ENCODE data around the gene SVEP1. TPM values are rescaled to one million over a fixed set of nuclear protein-coding genes. Genes with fewer than 3 reads are reported as not detected.

SVEP1 gene
- total RNA-seq, 1 donor from 2014 or later, result not detected

GRCh38 chr9:110601098-110601497 is 21.6 kb upstream of the SVEP1 start:
- DNase-seq (ENCODE audit: low spot score), result no peak
- Mint-ChIP-seq H3K27me3 (ENCODE audit: insufficient read depth) (no peaks in the 10 kb centered on the region), H3K4me3 (no peak overlapping the region), H3K9me3 (no peaks in the 10 kb centered on the region), H3K4me1 (ENCODE audit: low read depth) (no peaks in the 10 kb centered on the region), H3K36me3 (ENCODE audit: low read depth) (no peaks in the 10 kb centered on the region), H3K27ac (no peak overlapping the region)
- intact Hi-C loops (cut with micrococcal nuclease), result no loop called here

GRCh38 chr9:110599468-110599867 is 19.9 kb upstream of the SVEP1 start:
- intact Hi-C loops (cut with micrococcal nuclease), result no loop called here
- no peak for DNase-seq (ENCODE audit: low spot score)
- Mint-ChIP-seq H3K36me3 (ENCODE audit: low read depth) (no peaks in the 10 kb centered on the region), H3K9me3 (no peaks in the 10 kb centered on the region), H3K4me1 (ENCODE audit: low read depth) (no peaks in the 10 kb centered on the region), H3K27ac (no peak overlapping the region), H3K4me3 (no peak overlapping the region), H3K27me3 (ENCODE audit: insufficient read depth) (no peaks in the 10 kb centered on the region)

GRCh38 chr9:110592044-110592830 is 12.7 kb upstream of the SVEP1 start:
- Mint-ChIP-seq H3K4me1 (ENCODE audit: low read depth) (no peaks in the 10 kb centered on the region), H3K27ac (no peak overlapping the region), H3K9me3 (no peaks in the 10 kb centered on the region), H3K27me3 (ENCODE audit: insufficient read depth) (no peaks in the 10 kb centered on the region), H3K4me3 (no peak overlapping the region), H3K36me3 (ENCODE audit: low read depth) (no peaks in the 10 kb centered on the region)
- no peak for DNase-seq (ENCODE audit: low spot score)
- intact Hi-C loops (cut with micrococcal nuclease), result no loop called here

- Mint-ChIP-seq H3K9me3 (no peaks in the 10 kb centered on the region), H3K27ac (no peak overlapping the region), H3K27me3 (ENCODE audit: insufficient read depth) (no peaks in the 10 kb centered on the region), H3K36me3 (ENCODE audit: low read depth) (no peaks in the 10 kb centered on the region), H3K4me1 (ENCODE audit: low read depth) (no peaks in the 10 kb centered on the region), H3K4me3 (no peak overlapping the region)
- intact Hi-C loops (cut with micrococcal nuclease), result no loop called here
- no peak for DNase-seq (ENCODE audit: low spot score)
Observed at GRCh38 chr9:110591526-110591925, 12.0 kb upstream of the SVEP1 start.

- no peaks in the 10 kb centered on the region for H3K27me3 Mint-ChIP-seq (ENCODE audit: insufficient read depth)
- no peak for DNase-seq (ENCODE audit: low spot score)
- H3K27ac Mint-ChIP-seq, result no peak overlapping the region
- H3K4me1 Mint-ChIP-seq (ENCODE audit: low read depth), result no peaks in the 10 kb centered on the region
- no peaks in the 10 kb centered on the region for H3K9me3 Mint-ChIP-seq
- no peaks in the 10 kb centered on the region for H3K36me3 Mint-ChIP-seq (ENCODE audit: low read depth)
- intact Hi-C loops (cut with micrococcal nuclease), result no loop called here
- H3K4me3 Mint-ChIP-seq, result no peak overlapping the region
Observed at GRCh38 chr9:110590816-110591215, 11.3 kb upstream of the SVEP1 start.

- Mint-ChIP-seq H3K9me3 (no peaks in the 10 kb centered on the region), H3K27ac (no peak overlapping the region), H3K36me3 (ENCODE audit: low read depth) (no peaks in the 10 kb centered on the region), H3K4me1 (ENCODE audit: low read depth) (no peaks in the 10 kb centered on the region), H3K27me3 (ENCODE audit: insufficient read depth) (no peaks in the 10 kb centered on the region), H3K4me3 (no peak overlapping the region)
- no peak for DNase-seq (ENCODE audit: low spot score)
- intact Hi-C loops (cut with micrococcal nuclease), result no loop called here
Observed at GRCh38 chr9:110588296-110588695, 8.8 kb upstream of the SVEP1 start.

- peaks cover 4% of the 10 kb centered on the region for H3K4me1 Mint-ChIP-seq (ENCODE audit: low read depth)
- DNase-seq (ENCODE audit: low spot score), result no peak
- H3K27ac Mint-ChIP-seq, result no peak overlapping the region
- H3K9me3 Mint-ChIP-seq, result no peaks in the 10 kb centered on the region
- no peak overlapping the region for H3K4me3 Mint-ChIP-seq
- intact Hi-C loops (cut with micrococcal nuclease), result no loop called here
- no peaks in the 10 kb centered on the region for H3K36me3 Mint-ChIP-seq (ENCODE audit: low read depth)
- H3K27me3 Mint-ChIP-seq (ENCODE audit: insufficient read depth), result peaks cover 24% of the 10 kb centered on the region
Observed at GRCh38 chr9:110583237-110583636, 3.7 kb upstream of the SVEP1 start.

- no peaks in the 10 kb centered on the region for H3K36me3 Mint-ChIP-seq (ENCODE audit: low read depth)
- DNase-seq (ENCODE audit: low spot score), result no peak
- intact Hi-C loops (cut with micrococcal nuclease), result no loop called here
- peaks cover 4% of the 10 kb centered on the region for H3K4me1 Mint-ChIP-seq (ENCODE audit: low read depth)
- peaks cover 34% of the 10 kb centered on the region for H3K27me3 Mint-ChIP-seq (ENCODE audit: insufficient read depth)
- H3K4me3 Mint-ChIP-seq, result no peak overlapping the region
- no peaks in the 10 kb centered on the region for H3K9me3 Mint-ChIP-seq
- H3K27ac Mint-ChIP-seq, result no peak overlapping the region
Observed at GRCh38 chr9:110582156-110582555, 2.6 kb upstream of the SVEP1 start.

- DNase-seq (ENCODE audit: low spot score), result no peak
- intact Hi-C loops (cut with micrococcal nuclease), result loop anchor here (1.0 kb wide), 1 partner anchor 25 kb away; no protein-coding TSS in a partner anchor
- H3K27me3 Mint-ChIP-seq (ENCODE audit: insufficient read depth), result peaks cover 36% of the 10 kb centered on the region
- no peak overlapping the region for H3K27ac Mint-ChIP-seq
- no peak overlapping the region for H3K4me3 Mint-ChIP-seq
- H3K4me1 Mint-ChIP-seq (ENCODE audit: low read depth), result peaks cover 4% of the 10 kb centered on the region
- H3K9me3 Mint-ChIP-seq, result no peaks in the 10 kb centered on the region
- H3K36me3 Mint-ChIP-seq (ENCODE audit: low read depth), result no peaks in the 10 kb centered on the region
Observed at GRCh38 chr9:110580850-110581249, 1.3 kb upstream of the SVEP1 start.

GRCh38 chr9:110579862-110580219 is 300 bp upstream of the SVEP1 start:
- Mint-ChIP-seq H3K36me3 (ENCODE audit: low read depth) (no peaks in the 10 kb centered on the region), H3K4me3 (no peak overlapping the region), H3K27me3 (ENCODE audit: insufficient read depth) (peaks cover 36% of the 10 kb centered on the region), H3K4me1 (ENCODE audit: low read depth) (peaks cover 4% of the 10 kb centered on the region), H3K9me3 (no peaks in the 10 kb centered on the region), H3K27ac (no peak overlapping the region)
- no peak for DNase-seq (ENCODE audit: low spot score)
- intact Hi-C loops (cut with micrococcal nuclease), result loop anchor here (1.0 kb wide), 1 partner anchor 26 kb away; no protein-coding TSS in a partner anchor

GRCh38 chr9:110578575-110579033 is 937 bp downstream of the SVEP1 start:
- H3K4me1 Mint-ChIP-seq (ENCODE audit: low read depth), result peaks cover 4% of the 10 kb centered on the region
- intact Hi-C loops (cut with micrococcal nuclease), result no loop called here
- no peak overlapping the region for H3K4me3 Mint-ChIP-seq
- no peaks in the 10 kb centered on the region for H3K36me3 Mint-ChIP-seq (ENCODE audit: low read depth)
- peaks cover 36% of the 10 kb centered on the region for H3K27me3 Mint-ChIP-seq (ENCODE audit: insufficient read depth)
- no peak overlapping the region for H3K27ac Mint-ChIP-seq
- DNase-seq (ENCODE audit: low spot score), result no peak
- no peaks in the 10 kb centered on the region for H3K9me3 Mint-ChIP-seq

- Mint-ChIP-seq H3K27ac (no peak overlapping the region), H3K4me3 (no peak overlapping the region), H3K36me3 (ENCODE audit: low read depth) (no peaks in the 10 kb centered on the region), H3K4me1 (ENCODE audit: low read depth) (peaks cover 4% of the 10 kb centered on the region), H3K27me3 (ENCODE audit: insufficient read depth) (peaks cover 33% of the 10 kb centered on the region), H3K9me3 (no peaks in the 10 kb centered on the region)
- intact Hi-C loops (cut with micrococcal nuclease), result no loop called here
- DNase-seq (ENCODE audit: low spot score), result no peak
Observed at GRCh38 chr9:110575945-110576344, 3.6 kb downstream of the SVEP1 start.

GRCh38 chr9:110575169-110575568 is 4.4 kb downstream of the SVEP1 start:
- intact Hi-C loops (cut with micrococcal nuclease), result no loop called here

GRCh38 chr9:110573305-110573704 is 6.2 kb downstream of the SVEP1 start:
- H3K27ac Mint-ChIP-seq, result no peak overlapping the region
- intact Hi-C loops (cut with micrococcal nuclease), result no loop called here
- H3K4me3 Mint-ChIP-seq, result no peak overlapping the region
- no peaks in the 10 kb centered on the region for H3K4me1 Mint-ChIP-seq (ENCODE audit: low read depth)
- no peaks in the 10 kb centered on the region for H3K9me3 Mint-ChIP-seq
- H3K27me3 Mint-ChIP-seq (ENCODE audit: insufficient read depth), result peaks cover 12% of the 10 kb centered on the region
- no peak for DNase-seq (ENCODE audit: low spot score)
- H3K36me3 Mint-ChIP-seq (ENCODE audit: low read depth), result no peaks in the 10 kb centered on the region

More at GRCh38 chr9:110575169-110575568, 4.4 kb downstream of the SVEP1 start:
- no peak overlapping the region for H3K4me3 Mint-ChIP-seq
- no peak for DNase-seq (ENCODE audit: low spot score)
- H3K27ac Mint-ChIP-seq, result no peak overlapping the region
- no peaks in the 10 kb centered on the region for H3K9me3 Mint-ChIP-seq
- H3K4me1 Mint-ChIP-seq (ENCODE audit: low read depth), result peaks cover 4% of the 10 kb centered on the region
- H3K36me3 Mint-ChIP-seq (ENCODE audit: low read depth), result no peaks in the 10 kb centered on the region
- H3K27me3 Mint-ChIP-seq (ENCODE audit: insufficient read depth), result peaks cover 27% of the 10 kb centered on the region
